Vagina (tissue), 2 donors: ENCODE results near the gene RAB20.

Source experiments
- CTCF ChIP-seq, 3 experiments: fragments of 450-650 bp in 2 of 3; fragments of 200-600 bp in 1 of 3; sonication (generic) in 1 of 3; IDR thresholded peaks; one replicate each; pipeline ENCODE4 v1.5.1; 2017 to 2019; ENCODE audit warnings: antibody characterized with exemption in 3 of 3, mild to moderate bottlenecking in 2 of 3, moderate library complexity in 2 of 3
- POLR2A ChIP-seq, 2 donors: fragments of 450-650 bp; IDR thresholded peaks; one replicate each; pipeline ENCODE4 v1.6.1; 2017; ENCODE audit warnings: antibody characterized with exemption in 2 of 2, mild to moderate bottlenecking in 2 of 2, moderate library complexity in 2 of 2
- POLR2AphosphoS5 ChIP-seq, 2 donors: sonication (generic); formaldehyde crosslinking; IDR thresholded peaks; one replicate each; pipeline ENCODE4 v1.9.0; 2017; ENCODE audit warnings: antibody characterized with exemption in 2 of 2, mild to moderate bottlenecking in 2 of 2, low read depth in 1 of 2; ENCODE audit not compliant: insufficient read depth in 1 of 2

- no peak for TF ChIP-seq CTCF (IDR thresholded peaks at IDR 0.05)
- TF ChIP-seq POLR2AphosphoS5 (IDR thresholded peaks at IDR 0.05; ENCODE audit: insufficient read depth in 1 of 2, low read depth in 1 of 2): no peak
- TF ChIP-seq POLR2A (IDR thresholded peaks at IDR 0.05): no peak
Observed at GRCh38 chr13:110583178-110583865, 21.8 kb upstream of the RAB20 start.
